Calu3 (cell line): ENCODE measurements around the gene SMPD3. TPM values are rescaled to one million over a fixed set of nuclear protein-coding genes. Genes with fewer than 3 reads are reported as not detected.
"Not testable (repeated sequence)": the region's sequence is repeated elsewhere in the genome, so short reads cannot be mapped to it uniquely, and the experiment has no call there.

ENCODE experiments used
- Bru-seq: library from RNA; stranded (reverse); fragments of 400-500 nt; gene quantifications from one replicate; lab custom pipeline; 2021; lab: Mats Ljungman, UMichigan
- BruChase-seq, 2 experiments: library from RNA; stranded (reverse); fragments of 400-500 nt; gene quantifications; one replicate each; lab custom pipeline; 2021; lab: Mats Ljungman, UMichigan
- BruUV-seq: library from RNA; stranded (reverse); fragments of 400-500 nt; replicated peaks from 2 replicates; lab custom pipeline; 2021; lab: Mats Ljungman, UMichigan
- CTCF ChIA-PET: fragments of 300-600 bp; sonication (Branson Sonifier 250); formaldehyde crosslinking; loops from one replicate; lab custom pipeline; 2022; ENCODE audit warnings: antibody characterized with exemption; lab: Charles Lee
- DNase-seq: peaks from one replicate; pipeline ENCODE4 v3.0.0; 2022
- H3K27ac Mint-ChIP-seq: one replicate; pipeline ENCODE4 v1.8.0; 2022; ENCODE audit warnings: mixed read lengths; ENCODE audit not compliant: unreplicated experiment
- H3K27me3 Mint-ChIP-seq: one replicate; pipeline ENCODE4 v1.8.0; 2022; ENCODE audit warnings: mixed read lengths; ENCODE audit not compliant: unreplicated experiment
- H3K36me3 Mint-ChIP-seq: one replicate; pipeline ENCODE4 v1.8.0; 2022; ENCODE audit warnings: mild to moderate bottlenecking, moderate library complexity, mixed read lengths; ENCODE audit not compliant: insufficient read depth, unreplicated experiment
- H3K4me1 Mint-ChIP-seq: one replicate; pipeline ENCODE4 v1.8.0; 2022; ENCODE audit warnings: mild to moderate bottlenecking, low read depth, mixed read lengths; ENCODE audit not compliant: unreplicated experiment
- H3K4me3 Mint-ChIP-seq: one replicate; pipeline ENCODE4 v1.8.0; 2022; ENCODE audit warnings: mild to moderate bottlenecking, low read depth, moderate library complexity, mixed read lengths; ENCODE audit not compliant: unreplicated experiment
- H3K9me3 Mint-ChIP-seq: one replicate; pipeline ENCODE4 v1.8.0; 2022; ENCODE audit warnings: low read depth, mixed read lengths; ENCODE audit not compliant: unreplicated experiment
- intact Hi-C: fragments of 100-400 bp; cut with micrococcal nuclease; formaldehyde crosslinking; loops from one replicate; pipeline ENCODE4 v1.10.0; 2022; ENCODE audit not compliant: unreplicated experiment
- long read RNA-seq: library from polyadenylated mRNA; stranded (forward); transcript quantifications from one replicate; pipeline ENCODE4 v2.0.0, GENCODE V29; 2022
- total RNA-seq: library from RNA; stranded (reverse); gene quantifications from 2 replicates; pipeline ENCODE4 v1.2.3, GENCODE V29; 2022
- TF ChIP-seq, protein P1 (sequence below): fragments of 200-600 bp; IDR thresholded peaks from one replicate; pipeline ENCODE4 v1.8.0; 2022; ENCODE audit warnings: antibody characterized with exemption; ENCODE audit not compliant: unreplicated experiment

The SMPD3 gene
- total RNA-seq, result 0.42 and 1.2 TPM in 2 replicates
- percentile 15 among the genes with signal in this experiment for Bru-seq, nascent RNA
- percentile 14 among the genes with signal in this experiment for BruChase-seq, experiment 1, labeled RNA remaining after a 6-hour chase
- percentile 13 among the genes with signal in this experiment for BruChase-seq, experiment 2, labeled RNA remaining after a 2-hour chase
- long read RNA-seq, result 0 reads

DNA sequence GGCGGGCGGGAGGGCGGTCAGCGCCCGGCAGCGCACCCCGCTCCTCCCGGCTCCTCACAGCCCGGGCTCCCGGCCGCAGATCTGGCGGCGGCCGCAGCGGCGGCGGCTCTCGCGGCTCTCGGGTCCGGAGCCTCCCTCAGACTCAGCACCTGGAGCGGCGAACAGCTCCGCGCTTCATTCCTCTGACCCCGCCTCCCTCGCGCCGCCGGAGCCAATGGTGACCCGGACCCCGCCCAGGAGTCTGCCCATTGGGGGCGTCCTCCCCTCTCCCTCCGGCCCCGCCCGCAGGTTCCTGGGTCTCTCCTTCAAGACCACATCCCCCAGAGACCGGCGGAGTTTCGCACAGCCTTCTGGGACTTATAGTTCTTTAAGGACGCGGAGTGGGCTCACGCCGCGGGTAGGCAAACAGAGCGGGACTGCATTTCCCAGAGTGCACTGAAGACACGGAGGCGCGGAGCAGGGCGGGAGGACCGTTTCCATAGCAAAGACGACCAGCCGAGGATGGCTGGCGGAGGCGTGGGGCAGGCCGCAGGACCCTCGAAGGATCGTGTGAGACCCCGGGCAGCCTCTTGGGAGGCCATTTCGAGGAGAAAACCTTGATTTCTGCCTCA, at the start of gene SMPD3:
TSS of gene SMPD3 (minus strand) at position 149 of the 611 bp plus-strand sequence. CDS start 76,327 bp downstream, outside the sequence.
- Mint-ChIP-seq H3K4me3 (peak within 1 kb of the TSS; percentile 71), H3K36me3 (peaks cover 12% of the 10 kb centered on the region), H3K9me3 (no peaks in the 10 kb centered on the region), H3K27ac (peak within 1 kb of the TSS; percentile 33), H3K27me3 (peaks cover 52% of the 10 kb centered on the region), H3K4me1 (peaks cover 16% of the 10 kb centered on the region)
- TF ChIP-seq, protein P1, sequence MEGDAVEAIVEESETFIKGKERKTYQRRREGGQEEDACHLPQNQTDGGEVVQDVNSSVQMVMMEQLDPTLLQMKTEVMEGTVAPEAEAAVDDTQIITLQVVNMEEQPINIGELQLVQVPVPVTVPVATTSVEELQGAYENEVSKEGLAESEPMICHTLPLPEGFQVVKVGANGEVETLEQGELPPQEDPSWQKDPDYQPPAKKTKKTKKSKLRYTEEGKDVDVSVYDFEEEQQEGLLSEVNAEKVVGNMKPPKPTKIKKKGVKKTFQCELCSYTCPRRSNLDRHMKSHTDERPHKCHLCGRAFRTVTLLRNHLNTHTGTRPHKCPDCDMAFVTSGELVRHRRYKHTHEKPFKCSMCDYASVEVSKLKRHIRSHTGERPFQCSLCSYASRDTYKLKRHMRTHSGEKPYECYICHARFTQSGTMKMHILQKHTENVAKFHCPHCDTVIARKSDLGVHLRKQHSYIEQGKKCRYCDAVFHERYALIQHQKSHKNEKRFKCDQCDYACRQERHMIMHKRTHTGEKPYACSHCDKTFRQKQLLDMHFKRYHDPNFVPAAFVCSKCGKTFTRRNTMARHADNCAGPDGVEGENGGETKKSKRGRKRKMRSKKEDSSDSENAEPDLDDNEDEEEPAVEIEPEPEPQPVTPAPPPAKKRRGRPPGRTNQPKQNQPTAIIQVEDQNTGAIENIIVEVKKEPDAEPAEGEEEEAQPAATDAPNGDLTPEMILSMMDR, result no peak
- BruUV-seq, result no TSS peak
- DNase-seq, result peak; percentile 100
- CTCF ChIA-PET, result interaction anchor here (0.5 to 1.5 kb wide), 4 partner anchors 26 to 608 kb away, joined by 3 to 4 read pairs (median 3); no protein-coding TSS in a partner anchor
- intact Hi-C loops, result loop anchor here (5.0 to 10.0 kb wide), 2 partner anchors 51 to 66 kb away; no protein-coding TSS in a partner anchor

DNA sequence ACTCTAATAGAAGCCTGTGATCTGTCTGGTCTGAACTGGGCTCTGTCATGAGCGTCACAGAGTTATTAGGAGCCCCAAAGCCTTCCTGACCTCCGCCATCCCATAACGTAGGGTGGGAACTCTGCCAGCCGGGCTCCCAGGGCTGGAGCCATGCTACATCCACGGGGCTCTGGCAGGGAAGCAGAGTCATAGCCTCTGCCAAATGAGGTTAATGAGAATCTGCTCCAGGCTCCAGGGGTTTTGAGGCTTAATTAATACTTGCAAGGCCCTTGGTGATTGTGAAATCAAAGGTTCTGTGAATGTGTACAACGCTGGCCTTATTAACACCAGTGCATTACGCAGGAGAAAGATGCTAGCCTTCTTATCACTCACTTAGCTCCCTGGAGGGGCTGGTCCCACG, 48.4 kb upstream of the SMPD3 start:
- BruUV-seq, result no TSS peak
- Mint-ChIP-seq H3K36me3 (peaks cover 7% of the 10 kb centered on the region), H3K4me3 (no peak overlapping the region), H3K9me3 (peaks cover 3% of the 10 kb centered on the region), H3K27ac (no peak overlapping the region), H3K27me3 (peaks cover 47% of the 10 kb centered on the region), H3K4me1 (peaks cover 2% of the 10 kb centered on the region)
- intact Hi-C loops, result no loop called here
- CTCF ChIA-PET, result interaction anchor here (0.6 to 2.9 kb wide), 2 partner anchors 24 to 431 kb away, joined by 4 to 9 read pairs; no protein-coding TSS in a partner anchor
- TF ChIP-seq, protein P1, result no peak
- DNase-seq, result no peak

DNA sequence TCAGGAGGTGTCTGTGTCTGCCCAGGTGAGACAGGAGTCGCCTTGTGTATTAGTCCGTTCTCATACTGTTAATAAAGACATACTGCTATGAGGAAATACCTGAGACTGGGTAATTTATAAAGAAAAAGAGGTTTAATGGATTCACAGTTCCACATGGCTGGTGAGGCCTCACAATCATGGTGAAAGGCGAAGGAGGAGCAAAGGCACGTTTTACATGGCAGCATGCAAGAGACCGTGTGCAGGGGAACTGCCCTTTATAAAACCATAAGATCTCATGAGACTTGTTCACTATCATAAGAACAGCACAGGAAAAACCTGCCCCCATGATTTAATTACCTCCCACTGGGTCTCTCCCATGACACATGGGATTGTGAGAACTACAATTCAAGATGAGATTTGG, 46.0 kb upstream of the SMPD3 start:
- H3K9me3 Mint-ChIP-seq, H3K27ac Mint-ChIP-seq, CTCF ChIA-PET, H3K4me3 Mint-ChIP-seq, H3K36me3 Mint-ChIP-seq, intact Hi-C loops, BruUV-seq, DNase-seq: not testable (repeated sequence)
- Mint-ChIP-seq H3K27me3 (peaks cover 24% of the 10 kb centered on the region), H3K4me1 (peaks cover 16% of the 10 kb centered on the region)

DNA sequence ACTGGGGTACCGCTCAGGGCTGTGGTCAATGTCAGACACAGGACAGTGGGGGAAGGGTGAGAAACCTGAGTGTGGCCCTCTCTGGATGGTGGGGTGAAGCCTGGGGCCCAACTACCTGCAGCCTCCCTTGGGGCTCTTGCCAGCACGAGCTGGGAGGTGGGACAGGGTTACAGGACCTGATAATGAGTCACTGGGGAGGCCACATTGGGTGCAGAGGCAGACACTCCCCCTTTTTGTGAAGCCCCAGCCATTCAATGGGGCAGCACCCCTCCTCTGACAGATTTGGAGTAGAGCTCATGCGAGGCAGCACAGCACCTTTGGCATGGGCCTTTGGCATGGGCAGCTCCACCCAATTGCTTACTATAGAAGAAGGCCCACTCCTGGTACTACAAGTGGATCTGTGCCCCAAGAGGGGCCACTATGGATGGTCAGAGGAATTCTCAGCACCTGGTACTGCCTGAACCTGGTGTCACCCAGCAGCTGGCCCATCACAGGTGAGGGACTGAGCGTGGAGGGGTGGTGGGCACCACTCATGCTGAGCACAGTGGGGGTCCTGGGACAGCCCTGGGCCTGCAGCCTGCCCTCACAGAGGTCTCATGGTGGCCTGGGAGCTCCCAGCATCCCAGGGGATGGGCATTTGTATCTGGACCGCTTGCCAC, 45.2 kb upstream of the SMPD3 start:
- H3K27ac Mint-ChIP-seq, result no peak overlapping the region
- peaks cover 3% of the 10 kb centered on the region for H3K9me3 Mint-ChIP-seq
- no peak overlapping the region for H3K4me3 Mint-ChIP-seq
- peaks cover 16% of the 10 kb centered on the region for H3K4me1 Mint-ChIP-seq
- CTCF ChIA-PET, result no interaction called here
- TF ChIP-seq, protein P1, result no peak
- intact Hi-C loops, result no loop called here
- peaks cover 24% of the 10 kb centered on the region for H3K27me3 Mint-ChIP-seq
- peaks cover 7% of the 10 kb centered on the region for H3K36me3 Mint-ChIP-seq
- no peak for DNase-seq
- no TSS peak for BruUV-seq
